Karpas-422 (cell line): ENCODE results near the gene WBP1. TPM values are rescaled to one million over a fixed set of nuclear protein-coding genes. Genes with fewer than 3 reads are reported as not detected.
"Not testable (repeated sequence)": the region's sequence is repeated elsewhere in the genome, so short reads cannot be mapped to it uniquely, and the experiment has no call there.

Experiments
- DNase-seq: peaks from one replicate; pipeline ENCODE4 v3.0.0-alpha.2; 2015
- H2AFZ ChIP-seq: fragments of 200-600 bp; sonication (generic); 2 replicates; pipeline ENCODE4 v1.6.1; 2014; ENCODE audit warnings: antibody characterized with exemption, low read length, mixed read lengths
- H3K27ac ChIP-seq: fragments of 200-600 bp; sonication (generic); 2 replicates; pipeline ENCODE4 v1.5.1; 2014; ENCODE audit warnings: mild to moderate bottlenecking, low read length, moderate library complexity
- H3K27me3 ChIP-seq: fragments of 200-600 bp; sonication (generic); 2 replicates; pipeline ENCODE4 v1.6.1; 2014; ENCODE audit warnings: low read length, mixed read lengths
- H3K36me3 ChIP-seq: fragments of 200-600 bp; sonication (generic); 2 replicates; pipeline ENCODE4 v1.6.1; 2014; ENCODE audit warnings: low read length, mixed read lengths; ENCODE audit not compliant: insufficient read depth
- H3K4me1 ChIP-seq: fragments of 200-600 bp; sonication (generic); 2 replicates; pipeline ENCODE4 v1.6.1; 2014; ENCODE audit warnings: mild to moderate bottlenecking, low read length, mixed read lengths
- H3K4me2 ChIP-seq: fragments of 200-600 bp; sonication (generic); 2 replicates; pipeline ENCODE4 v1.6.1; 2014; ENCODE audit warnings: low read length, low read depth, mild to moderate bottlenecking; ENCODE audit not compliant: poor library complexity, severe bottlenecking
- H3K4me3 ChIP-seq: fragments of 200-600 bp; sonication (generic); 2 replicates; pipeline ENCODE4 v1.5.1; 2014; ENCODE audit warnings: mild to moderate bottlenecking, antibody characterized with exemption, low read length, mixed read lengths
- H3K79me2 ChIP-seq: fragments of 200-600 bp; sonication (generic); 2 replicates; pipeline ENCODE4 v1.6.1; 2014; ENCODE audit warnings: mild to moderate bottlenecking, low read length, mixed read lengths
- H3K9ac ChIP-seq: fragments of 200-600 bp; sonication (generic); 2 replicates; pipeline ENCODE4 v1.6.0; 2014; ENCODE audit warnings: low read length
- H3K9me2 ChIP-seq: fragments of 200-600 bp; sonication (generic), shearing (Covaris generic); replicated peaks from 2 replicates; pipeline ENCODE4 v1.6.0; 2014; ENCODE audit warnings: mild to moderate bottlenecking, low read length, moderate library complexity; ENCODE audit not compliant: insufficient read depth
- H3K9me3 ChIP-seq: fragments of 300-700, 200-600 bp; sonication (generic); 2 replicates; pipeline ENCODE4 v1.6.1; 2014; ENCODE audit warnings: low read length, mixed read lengths
- H4K20me1 ChIP-seq: fragments of 200-600 bp; sonication (generic); 2 replicates; pipeline ENCODE4 v1.6.1; 2014; ENCODE audit warnings: mild to moderate bottlenecking, antibody characterized with exemption, low read length, low read depth; ENCODE audit not compliant: insufficient read depth
- total RNA-seq: library from RNA; depleted of rRNA; stranded (reverse); fragments of >200 nt; shearing (Covaris generic); gene quantifications from 2 replicates; pipeline ENCODE4 v1.2.3, GENCODE V29; 2014; ENCODE audit warnings: low replicate concordance

The WBP1 gene
- total RNA-seq, 1 experiment from 2014 or later, result 149 TPM

- Histone ChIP-seq H4K20me1 (no peaks in the 10 kb centered on the region), H3K9me2 (no peaks in the 10 kb centered on the region), H3K4me3 (peak within 1 kb of the TSS; percentile 71; the same call in 1 of the 2 replicates), H3K79me2 (0 out of 2 replicates have a peak, but pooled peaks cover 2% of the 10 kb centered on the region), H3K4me2 (peak within 1 kb of the TSS; percentile 71), H3K27ac (no peak within 1 kb of the TSS), H3K36me3 (no peaks in the 10 kb centered on the region), H3K9ac (peak within 1 kb of the TSS; percentile 83), H3K9me3 (no peaks in the 10 kb centered on the region), H3K27me3 (no peaks in the 10 kb centered on the region; the same call in 1 of the 2 replicates), H2AFZ (peak within 1 kb of the TSS; percentile 89), H3K4me1 (peaks cover 51% of the 10 kb centered on the region)
- DNase-seq, result no peak
These were observed 16.4 kb upstream of the WBP1 start, which contains the start of gene RTKN for GRCh38 chr2:74441690-74442482. RTKN (minus strand) TSS chr2:74441937; CDS start chr2:74441816, 121 bp downstream.

- H3K79me2 ChIP-seq, H3K4me2 ChIP-seq, H4K20me1 ChIP-seq, H3K27me3 ChIP-seq, H3K4me3 ChIP-seq, DNase-seq, H3K9me2 ChIP-seq, H3K9me3 ChIP-seq, H2AFZ ChIP-seq, H3K36me3 ChIP-seq, H3K27ac ChIP-seq, H3K9ac ChIP-seq: not testable (repeated sequence)
- H3K4me1 ChIP-seq, result peaks cover 43% of the 10 kb centered on the region
These were observed 15.5 kb upstream of the WBP1 start for GRCh38 chr2:74442483-74443297.

- no peak for DNase-seq
- Histone ChIP-seq H3K4me1 (peaks cover 23% of the 10 kb centered on the region), H3K79me2 (no peaks in the 10 kb centered on the region), H3K4me3 (peak overlapping the region; percentile 2; the same call in 1 of the 2 replicates), H4K20me1 (no peaks in the 10 kb centered on the region), H3K9me2 (no peaks in the 10 kb centered on the region), H3K9me3 (no peaks in the 10 kb centered on the region), H3K4me2 (peak overlapping the region; percentile 21), H3K9ac (0 out of 2 replicates have a peak overlapping the region, but pooled peaks have one; percentile 13), H2AFZ (no peak overlapping the region), H3K27ac (no peak overlapping the region), H3K27me3 (no peaks in the 10 kb centered on the region; the same call in 1 of the 2 replicates), H3K36me3 (no peaks in the 10 kb centered on the region)
These were observed 13.5 kb upstream of the WBP1 start for GRCh38 chr2:74444498-74445318.

DNA sequence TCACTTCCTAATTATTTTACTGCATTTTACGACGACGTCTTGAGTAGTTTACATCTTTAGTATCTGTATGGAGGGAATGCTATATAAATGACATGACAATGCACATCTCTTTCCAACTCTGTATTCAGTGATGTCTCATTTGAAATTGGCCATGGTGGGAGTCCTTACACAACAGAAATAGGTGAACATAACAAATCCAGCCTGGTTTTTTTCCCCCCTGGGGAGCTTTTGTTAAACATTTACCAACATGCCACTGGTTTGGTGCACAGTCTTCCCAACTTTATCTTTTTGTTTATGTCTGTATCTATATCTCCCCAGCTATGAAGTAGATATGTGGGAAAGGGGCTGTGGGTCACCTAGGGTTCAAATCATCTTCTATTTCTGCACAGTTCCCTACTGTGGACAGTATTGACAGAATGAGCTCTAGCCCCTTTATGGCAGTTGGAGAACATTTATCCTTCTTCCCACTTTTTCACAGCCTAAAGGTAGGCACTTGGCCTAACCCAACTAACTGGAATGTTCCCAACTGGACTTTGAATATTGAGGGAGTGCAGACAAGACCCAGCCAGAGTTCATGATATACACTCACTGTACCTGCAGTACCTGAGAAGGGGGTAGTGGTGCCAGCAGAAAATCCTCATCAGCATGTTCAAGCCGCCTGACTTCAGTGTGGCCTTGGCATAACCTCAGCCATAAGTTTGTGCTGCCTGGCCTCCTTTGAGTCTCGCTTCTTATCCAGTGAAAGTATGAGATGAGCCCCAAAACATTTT, 10.8 kb upstream of the WBP1 start:
- H3K9ac ChIP-seq, result no peak overlapping the region

DNA sequence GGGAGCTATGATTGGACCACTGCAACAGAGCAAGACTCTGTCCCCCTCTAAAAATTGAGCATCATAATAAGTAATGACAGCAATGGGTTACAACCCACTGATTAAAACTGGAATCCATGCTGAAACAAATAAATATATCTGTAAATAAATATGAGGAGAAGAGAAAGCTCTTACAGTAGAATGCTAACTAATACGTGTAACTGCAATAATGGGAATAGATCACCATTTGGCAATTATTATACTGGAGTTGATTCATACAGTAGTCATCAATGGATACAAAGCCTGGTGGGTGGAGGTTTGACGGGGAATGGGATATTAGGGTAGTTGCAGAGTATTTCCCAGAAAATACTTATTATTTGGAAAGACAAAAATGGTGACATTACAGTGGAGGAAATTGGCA, 9.5 kb upstream of the WBP1 start:
- H3K27me3 ChIP-seq, result no peaks in the 10 kb centered on the region; the same call in 1 of the 2 replicates
- no peaks in the 10 kb centered on the region for H4K20me1 ChIP-seq
- no peak overlapping the region for H2AFZ ChIP-seq
- no peaks in the 10 kb centered on the region for H3K79me2 ChIP-seq
- no peak overlapping the region for H3K4me2 ChIP-seq
- peaks cover 10% of the 10 kb centered on the region for H3K4me1 ChIP-seq
- no peak overlapping the region for H3K9ac ChIP-seq
- no peak overlapping the region for H3K4me3 ChIP-seq
- no peaks in the 10 kb centered on the region for H3K36me3 ChIP-seq
- no peak for DNase-seq
- H3K27ac ChIP-seq, result no peak overlapping the region
- H3K9me2 ChIP-seq, result no peaks in the 10 kb centered on the region
- no peaks in the 10 kb centered on the region for H3K9me3 ChIP-seq

More for the DNA sequence above, 10.8 kb upstream of the WBP1 start:
- Histone ChIP-seq H3K27ac (no peak overlapping the region), H3K4me1 (peaks cover 11% of the 10 kb centered on the region), H2AFZ (no peak overlapping the region), H3K4me3 (no peak overlapping the region), H4K20me1 (no peaks in the 10 kb centered on the region), H3K9me2 (no peaks in the 10 kb centered on the region), H3K79me2 (no peaks in the 10 kb centered on the region), H3K36me3 (no peaks in the 10 kb centered on the region), H3K27me3 (no peaks in the 10 kb centered on the region; the same call in 1 of the 2 replicates), H3K9me3 (no peaks in the 10 kb centered on the region), H3K4me2 (no peak overlapping the region)
- DNase-seq, result no peak

DNA sequence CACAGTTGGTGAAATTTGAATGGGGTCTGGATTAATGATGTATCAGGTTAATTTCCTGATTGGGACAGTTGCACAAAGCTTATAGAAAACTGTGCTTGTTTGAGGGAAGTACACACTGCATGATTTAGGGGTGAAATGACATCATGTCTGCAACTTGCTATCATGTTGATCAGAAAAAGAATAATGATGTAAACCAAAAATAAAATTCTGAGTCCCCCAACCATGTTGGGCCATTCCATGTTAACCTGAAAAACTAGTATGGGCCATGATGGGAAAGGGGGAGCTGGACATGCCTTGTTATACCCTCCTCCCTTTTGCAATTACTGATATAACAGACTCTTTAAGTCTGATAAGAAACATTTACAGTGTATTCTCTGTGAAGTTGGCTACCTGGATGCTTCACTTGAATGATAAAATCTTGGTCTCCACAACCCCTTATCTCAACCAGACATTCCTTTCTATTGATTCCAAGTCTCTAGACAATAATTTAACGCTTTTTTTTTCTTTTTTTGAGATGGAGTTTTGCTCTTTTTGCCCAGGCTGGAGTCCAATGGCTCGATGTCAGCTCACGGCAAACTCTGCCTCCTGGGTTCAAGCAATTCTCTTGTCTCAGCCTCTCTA, 7.6 kb upstream of the WBP1 start:
- Histone ChIP-seq H3K9me3 (no peaks in the 10 kb centered on the region), H3K9me2 (no peaks in the 10 kb centered on the region), H3K27me3 (no peaks in the 10 kb centered on the region), H3K4me2 (no peak overlapping the region), H3K9ac (no peak overlapping the region), H4K20me1 (no peaks in the 10 kb centered on the region), H3K27ac (no peak overlapping the region), H3K36me3 (no peaks in the 10 kb centered on the region), H3K4me1 (peaks cover 7% of the 10 kb centered on the region), H3K79me2 (peaks cover 6% of the 10 kb centered on the region), H3K4me3 (no peak overlapping the region), H2AFZ (no peak overlapping the region)
- no peak for DNase-seq
